Measurements from ENCODE around the gene FNBP1. TPM values are rescaled to one million over a fixed set of nuclear protein-coding genes. Genes with fewer than 3 reads are reported as not detected.

FNBP1 gene
- total RNA-seq, 1 experiment from 2014 or later, result 16.8 TPM

DNA sequence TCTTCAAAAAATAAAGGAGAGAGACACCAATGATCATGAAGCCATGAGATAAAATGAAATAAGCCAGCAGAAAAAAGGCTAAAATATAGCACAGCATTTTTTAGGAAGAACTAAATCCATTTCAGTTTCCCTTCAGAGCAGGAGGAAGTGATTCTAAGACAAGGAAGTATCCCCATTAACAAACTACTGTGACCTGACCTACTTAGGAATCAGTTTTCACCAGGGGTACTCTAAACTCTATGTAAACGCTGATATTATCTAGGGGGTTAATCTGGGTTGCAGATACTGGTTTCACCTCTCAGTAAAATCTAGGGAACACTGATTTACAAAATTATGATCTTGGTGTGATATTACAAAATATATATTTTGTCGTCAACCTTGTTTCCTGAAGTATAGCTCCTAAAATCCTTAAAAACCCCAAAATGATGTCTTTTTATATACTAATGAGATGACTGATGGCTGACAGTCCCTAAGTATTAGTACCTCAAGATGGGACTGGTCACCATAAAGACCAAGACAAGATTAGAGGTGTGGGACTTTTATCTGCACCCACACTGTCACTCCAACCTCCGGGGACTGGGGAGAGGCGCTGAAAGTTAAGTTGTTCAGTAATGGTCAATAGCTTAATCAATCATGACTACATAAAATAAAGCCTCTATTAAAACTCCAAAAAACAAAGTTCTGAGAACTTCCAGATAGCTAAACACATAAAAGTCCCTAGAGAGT lies 2.9 kb upstream of the FNBP1 start:
- DNase-seq (ENCODE audit: low read depth), result no peak

DNA sequence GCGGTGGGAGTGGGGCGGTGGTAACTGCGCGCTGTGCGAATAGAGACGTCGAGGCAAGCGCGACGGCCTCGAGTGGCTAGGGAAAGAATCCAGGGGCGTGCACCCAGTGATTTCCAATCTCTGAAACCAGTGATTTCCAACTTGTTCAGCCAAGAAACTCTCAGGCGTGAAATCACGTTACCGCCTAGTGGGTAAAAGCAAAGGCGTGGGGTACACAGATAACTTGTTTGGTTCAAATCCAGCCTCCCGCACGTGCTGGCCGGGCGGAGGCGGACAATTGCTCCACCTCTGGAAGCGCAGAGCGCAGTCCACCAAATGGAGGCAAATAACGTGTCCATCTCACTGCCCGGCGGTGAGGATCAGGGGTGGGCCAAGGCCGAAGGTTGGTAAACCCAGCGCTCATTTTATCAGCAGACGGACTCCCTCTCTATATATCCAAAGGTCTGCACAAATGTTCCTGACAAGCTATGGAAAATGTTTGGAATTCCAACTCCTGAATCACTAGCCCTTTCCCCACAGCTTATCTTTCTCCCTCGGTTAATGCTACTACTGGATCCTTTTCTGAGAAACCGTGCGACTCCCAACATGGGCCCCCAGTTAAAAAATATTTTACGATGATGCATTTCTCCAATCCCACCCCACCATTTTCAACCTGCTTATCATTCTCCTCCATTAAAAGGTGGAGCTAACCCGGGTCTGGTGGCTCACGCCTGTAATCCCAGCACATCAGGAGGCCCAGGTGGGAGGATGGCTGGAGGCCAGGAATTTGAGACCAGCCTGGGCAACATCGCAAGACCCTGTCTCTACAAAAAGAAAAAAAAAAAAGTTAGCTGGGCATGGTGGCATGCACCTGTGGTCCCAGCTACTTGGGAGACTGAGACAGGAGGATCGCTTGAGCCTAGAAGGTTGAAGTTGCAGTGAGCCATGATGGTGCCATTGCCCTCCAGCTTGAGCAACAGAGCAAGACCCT lies 950 bp upstream of the FNBP1 start:
- DNase-seq (ENCODE audit: low read depth), result no peak

DNA sequence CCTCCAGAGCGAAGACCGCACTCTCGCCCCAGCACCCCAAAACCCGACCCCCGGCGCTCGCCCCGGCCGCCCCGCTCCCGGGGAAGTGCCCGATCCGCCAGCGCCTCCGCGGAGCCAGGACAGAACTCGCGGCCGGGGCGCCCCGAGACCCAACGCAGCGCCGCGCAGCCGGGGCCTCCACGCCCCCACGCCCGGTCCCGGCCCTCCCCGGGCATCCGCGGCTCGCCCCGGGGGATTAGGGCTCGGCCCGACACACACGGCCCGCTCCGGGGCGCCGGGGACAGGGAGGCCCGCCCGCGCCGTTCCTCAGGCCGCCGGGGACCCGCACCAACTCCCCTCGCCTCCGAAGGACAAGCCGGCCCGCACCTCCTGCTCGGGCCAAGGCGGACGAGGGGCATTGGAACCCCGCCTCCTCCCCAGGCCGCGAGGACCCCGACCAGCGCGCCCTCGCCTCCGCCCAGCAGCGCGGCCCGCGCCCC lies 544 bp downstream of the FNBP1 start:
- DNase-seq (ENCODE audit: low read depth), result no peak

DNA sequence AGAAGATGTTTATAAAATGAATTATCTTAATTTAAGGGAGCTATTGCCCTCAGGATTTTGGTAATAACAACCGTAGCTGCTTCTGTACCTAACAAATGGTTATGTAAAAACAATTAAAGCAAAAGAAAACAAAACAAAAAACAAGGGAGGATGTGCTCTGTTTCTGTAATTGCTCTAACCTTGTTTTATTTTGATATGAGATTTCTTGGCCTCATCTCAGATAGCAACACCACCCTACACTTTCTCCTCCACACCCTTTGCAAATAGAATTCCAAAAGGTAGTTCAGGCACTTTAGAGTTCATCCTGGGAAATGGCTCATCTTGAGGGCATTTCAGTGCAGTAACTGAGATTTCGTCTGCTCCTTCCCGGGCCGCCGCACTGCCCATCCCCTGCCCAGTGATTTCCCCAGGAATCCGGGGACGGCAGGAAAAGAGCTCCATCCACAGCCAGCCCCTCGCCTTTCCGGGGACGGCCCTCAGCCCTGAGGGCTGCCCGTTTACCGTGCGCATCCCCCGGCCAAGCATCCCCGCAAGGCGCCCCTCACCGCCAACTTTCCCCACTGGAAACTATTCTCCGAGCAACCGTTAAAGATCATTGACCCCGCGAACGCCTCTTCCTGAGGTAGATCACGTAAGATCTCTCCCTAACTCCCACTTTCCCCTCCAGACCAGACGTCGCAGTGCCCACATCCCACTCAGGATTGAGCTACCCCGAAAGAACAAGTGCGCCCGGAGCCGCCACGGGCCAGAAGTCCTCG lies 1.2 kb downstream of the FNBP1 start:
- peak; percentile 32 for DNase-seq (ENCODE audit: low read depth)

DNA sequence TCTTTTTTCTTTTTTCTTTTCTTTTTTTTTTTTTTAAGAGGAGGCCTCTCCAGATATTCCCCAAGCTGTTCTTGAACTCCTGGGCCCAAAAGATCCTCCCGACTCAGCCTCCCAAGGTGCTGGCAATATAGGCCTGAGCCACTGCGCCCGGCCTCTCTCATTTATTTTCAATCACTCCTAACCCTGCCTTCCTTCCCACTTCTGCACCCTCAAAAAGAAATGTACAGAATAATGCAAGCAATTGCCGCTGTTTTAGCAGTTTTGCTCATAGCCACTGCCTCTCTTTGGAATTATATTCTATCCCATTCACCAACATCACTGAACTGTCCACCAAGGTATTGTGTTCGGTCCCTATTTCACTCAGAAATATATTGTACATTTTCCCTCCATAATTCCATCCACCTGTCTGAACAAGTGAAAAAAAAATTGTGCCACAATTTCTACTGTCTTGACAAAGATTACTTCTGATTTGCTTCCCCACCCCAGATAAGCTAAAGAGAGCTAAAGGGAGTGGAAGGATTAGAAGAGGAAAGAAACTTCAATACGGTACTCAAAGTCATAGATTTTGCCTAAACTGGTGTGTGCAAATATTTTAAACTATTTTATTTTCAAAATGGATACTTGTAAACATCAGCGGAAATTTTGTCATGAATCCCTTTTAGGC lies 1.9 kb downstream of the FNBP1 start:
- no peak for DNase-seq (ENCODE audit: low read depth)

DNA sequence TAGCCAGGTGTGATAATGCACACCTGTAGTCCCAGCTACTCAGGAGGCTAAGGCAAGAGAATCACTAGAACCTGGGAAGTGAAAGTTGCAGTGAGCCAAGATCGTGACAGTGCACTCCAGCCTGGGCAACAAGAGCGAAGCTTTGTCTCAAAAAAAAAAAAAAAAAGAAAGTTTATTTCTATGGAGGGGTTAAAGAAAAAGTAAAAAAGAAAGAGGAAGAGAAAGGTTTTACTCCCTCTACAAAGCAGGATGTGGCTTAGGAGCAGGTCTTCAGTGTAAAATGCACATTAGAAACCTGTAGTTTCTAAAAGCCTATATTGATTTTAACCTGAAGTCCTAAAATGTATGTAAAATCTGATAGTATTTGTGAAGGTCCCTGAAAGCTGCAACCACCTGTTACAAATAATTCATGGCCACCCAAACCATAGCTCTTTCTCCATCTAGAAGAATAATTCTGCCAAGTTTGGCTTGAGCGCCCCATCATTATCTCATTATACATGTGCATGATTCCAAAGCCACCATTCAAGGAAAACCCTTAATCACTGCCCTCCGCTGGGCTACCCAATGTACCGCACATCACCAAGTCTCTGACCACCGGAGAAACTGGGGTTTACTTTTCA lies 3.4 kb downstream of the FNBP1 start:
- peak; percentile 36 for DNase-seq (ENCODE audit: low read depth)

DNA sequence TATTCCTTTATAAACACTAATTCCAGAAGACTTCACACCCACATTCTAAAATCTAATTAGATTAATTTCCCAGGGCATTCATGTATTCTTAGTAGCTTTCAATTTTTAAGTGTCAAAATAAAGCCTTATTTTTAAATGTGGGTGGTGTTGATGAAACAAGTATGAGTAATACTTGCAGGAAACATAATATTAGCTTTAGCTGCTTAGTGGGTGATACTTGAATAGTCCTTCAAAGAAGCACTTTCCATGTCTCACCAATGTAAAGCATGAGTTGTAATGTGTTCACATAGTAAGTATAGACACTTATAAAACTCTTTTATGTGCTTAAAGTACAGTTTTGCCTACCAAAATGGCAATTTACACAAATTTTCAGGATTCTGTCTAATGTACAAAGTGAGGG lies 6.9 kb downstream of the FNBP1 start:
- peak; percentile 49 for DNase-seq (ENCODE audit: low read depth)

DNA sequence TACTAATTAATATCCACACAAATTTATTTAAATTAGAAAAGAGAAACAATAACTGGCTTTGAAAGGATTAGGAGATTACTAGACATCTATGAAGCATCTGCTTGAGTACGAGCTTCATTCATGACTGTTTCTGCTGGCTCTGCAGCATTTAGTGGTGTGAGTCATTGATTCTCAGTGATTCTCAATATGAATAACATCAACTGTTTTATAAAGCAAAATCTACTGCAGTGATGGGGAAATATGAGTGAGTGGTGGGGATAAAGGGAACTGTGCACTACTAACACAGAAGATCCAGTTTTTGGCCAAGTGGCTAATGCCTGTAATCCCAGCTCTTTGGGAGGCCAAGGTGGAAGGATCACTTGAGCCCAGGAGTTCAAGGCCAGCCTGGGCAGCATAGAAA lies 8.4 kb downstream of the FNBP1 start:
- peak; percentile 77 for DNase-seq (ENCODE audit: low read depth)

DNA sequence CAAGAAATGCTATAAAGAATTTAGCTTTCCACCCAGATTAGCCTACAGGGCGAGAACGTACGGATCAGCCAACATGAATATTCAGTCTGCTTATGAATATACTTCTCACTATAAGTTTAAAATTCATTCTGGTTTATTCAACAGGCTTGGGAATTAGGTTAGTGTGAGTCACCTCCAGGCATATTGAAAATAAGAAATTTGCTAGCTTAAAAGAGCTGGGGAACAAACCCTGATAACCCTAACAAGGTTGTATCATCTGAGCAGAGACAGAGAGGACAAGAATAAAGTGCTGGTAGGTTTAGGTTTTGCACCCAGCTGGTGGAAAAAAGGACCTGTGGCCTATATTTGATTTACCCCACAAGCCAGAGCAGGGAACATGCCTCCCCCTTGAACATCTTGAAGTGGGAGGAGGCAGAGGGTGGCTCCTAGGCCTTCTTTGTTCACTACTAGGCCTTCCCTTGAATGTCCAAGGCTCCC lies 12.3 kb downstream of the FNBP1 start:
- no peak for DNase-seq (ENCODE audit: low read depth)

DNA sequence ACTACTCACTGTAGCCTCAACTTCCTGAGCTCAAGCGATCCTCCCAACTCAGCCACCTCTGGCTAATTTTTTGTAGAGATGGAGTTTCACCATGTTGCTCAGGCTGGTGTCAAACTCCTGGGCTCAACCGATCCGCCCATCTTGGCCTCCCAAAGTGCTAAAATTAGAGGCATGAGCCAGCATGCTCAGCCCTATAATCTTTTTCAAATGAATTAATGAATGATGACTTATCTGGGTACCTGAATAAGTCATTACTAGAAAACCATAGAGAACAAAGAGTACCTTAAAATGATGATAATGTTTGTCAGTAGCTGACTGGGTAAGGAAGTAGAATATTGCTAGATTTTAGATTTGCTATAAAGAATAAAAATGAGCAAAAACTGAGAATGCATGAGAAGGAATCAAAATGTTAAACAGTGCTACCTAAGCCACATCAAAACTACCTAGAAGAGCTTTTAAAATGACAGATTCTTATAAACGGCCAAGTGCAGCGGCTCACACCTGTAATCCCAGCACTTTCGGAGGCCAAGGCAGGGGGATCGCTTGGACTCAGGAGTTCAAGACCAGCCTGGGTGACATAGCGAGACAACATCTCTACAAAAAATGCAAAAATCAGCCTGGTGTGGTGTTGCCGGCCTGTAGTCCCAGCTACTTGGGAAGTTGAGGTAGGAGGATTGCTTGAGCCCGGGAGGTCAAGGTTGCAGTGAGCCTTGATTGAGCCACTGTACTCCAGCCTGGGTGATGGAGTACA lies 13.6 kb downstream of the FNBP1 start:
- DNase-seq (ENCODE audit: low read depth), result no peak

DNA sequence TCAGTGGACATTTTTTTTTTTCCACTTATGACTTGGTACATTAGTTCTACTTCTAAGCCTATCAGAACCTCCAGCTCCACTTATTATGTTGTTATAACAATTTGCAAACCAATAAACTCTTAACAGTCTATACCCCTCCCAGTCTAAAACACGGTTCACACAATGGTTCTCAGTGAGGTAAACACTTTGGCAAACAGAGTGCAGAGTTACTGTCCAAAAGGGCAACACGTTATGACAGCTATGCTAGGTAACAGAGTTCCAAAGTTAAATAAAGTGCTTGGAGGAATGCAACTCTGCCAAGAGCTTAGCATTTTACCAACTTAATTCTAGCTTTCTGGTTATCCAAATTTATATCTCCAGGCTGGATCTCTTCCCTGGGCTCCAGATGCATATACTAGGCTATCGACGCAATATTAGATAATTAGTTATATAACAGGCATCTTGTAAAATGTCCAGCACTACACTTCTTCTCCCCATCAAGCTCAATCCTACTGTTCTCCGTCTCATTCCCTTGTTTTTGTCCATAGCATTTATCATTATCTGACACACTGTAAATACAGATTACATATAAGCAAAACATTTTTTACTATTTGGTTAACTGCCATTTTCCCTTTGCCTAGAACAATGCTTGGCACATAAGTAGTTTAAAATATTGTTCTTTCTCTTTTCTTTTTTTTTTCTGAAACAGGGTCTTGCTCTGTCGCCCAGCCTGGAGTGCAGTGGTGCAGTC lies 14.3 kb downstream of the FNBP1 start:
- no peak for DNase-seq (ENCODE audit: low read depth)

DNA sequence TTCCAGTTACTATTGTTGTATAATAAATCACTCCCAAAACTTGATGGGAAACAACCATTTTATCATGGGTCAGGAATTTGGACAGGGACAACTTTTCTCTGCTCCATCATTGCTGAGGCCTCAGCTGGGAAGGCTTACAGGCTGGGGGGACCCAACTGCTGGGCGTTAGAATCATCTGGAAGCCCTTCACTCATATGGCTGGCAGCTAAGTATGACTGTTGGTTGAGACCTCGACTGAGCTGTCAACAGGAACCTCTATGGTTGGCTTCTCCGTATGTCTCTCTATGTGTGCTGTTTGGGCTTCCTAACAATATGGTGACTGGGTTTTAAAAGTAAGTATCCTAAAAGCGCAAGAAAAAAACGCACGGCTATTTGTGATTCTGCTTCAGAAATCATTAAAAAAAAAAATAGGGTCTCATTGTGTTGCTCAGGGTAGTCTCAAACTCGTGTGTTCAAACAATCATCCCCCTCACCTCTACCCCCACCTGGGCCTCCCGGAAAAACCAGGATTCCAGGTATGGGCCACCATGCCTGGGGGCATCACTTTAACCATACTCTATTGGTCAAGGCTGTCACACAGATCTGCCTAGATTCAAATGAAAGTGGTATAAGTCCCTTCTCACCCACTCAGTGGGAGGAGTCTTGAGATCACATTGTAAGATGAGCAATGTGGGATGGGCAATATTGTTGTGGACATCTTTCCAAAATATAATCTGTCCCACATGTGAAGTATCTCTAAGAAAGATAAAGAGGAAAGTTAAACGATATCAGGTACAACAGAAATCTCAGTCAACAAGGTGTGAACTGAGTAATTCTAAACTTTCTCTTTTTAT lies 15.2 kb downstream of the FNBP1 start:
- DNase-seq (ENCODE audit: low read depth), result no peak

DNA sequence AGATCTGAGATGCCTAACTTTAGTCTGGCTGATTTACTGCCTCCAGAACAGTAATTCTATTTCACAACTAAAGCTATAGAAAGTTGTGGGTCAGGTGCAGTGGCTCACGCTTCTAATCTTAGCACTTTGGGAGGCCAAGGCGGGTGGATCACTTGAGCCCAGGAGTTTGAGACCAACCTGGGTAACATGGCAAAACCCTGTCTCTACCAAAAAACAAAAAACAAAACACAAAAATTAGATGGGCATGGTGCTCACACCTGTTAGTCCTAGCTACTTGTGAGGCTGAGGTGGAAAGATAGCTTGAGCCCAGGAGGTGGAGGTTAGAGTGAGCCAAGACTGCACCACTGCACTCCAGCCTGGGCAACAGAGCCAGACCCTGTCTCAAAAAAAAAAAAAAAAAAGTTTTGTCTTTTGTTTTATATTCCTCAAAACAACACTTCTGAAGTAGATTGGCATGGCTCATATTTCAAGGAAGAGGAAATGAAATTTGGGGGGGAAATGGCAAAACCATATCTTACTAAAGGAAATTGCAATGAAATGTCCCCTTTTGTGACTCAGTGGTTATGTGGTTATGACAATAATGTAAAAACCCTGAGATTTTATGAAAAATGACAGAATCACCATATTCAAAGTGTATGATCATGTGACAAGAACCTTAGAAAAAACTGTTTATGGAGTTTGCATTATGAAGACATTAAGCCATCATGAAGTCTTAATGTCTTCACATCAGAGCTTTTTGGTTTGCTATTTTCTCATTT lies 16.2 kb downstream of the FNBP1 start:
- DNase-seq (ENCODE audit: low read depth), result no peak

DNA sequence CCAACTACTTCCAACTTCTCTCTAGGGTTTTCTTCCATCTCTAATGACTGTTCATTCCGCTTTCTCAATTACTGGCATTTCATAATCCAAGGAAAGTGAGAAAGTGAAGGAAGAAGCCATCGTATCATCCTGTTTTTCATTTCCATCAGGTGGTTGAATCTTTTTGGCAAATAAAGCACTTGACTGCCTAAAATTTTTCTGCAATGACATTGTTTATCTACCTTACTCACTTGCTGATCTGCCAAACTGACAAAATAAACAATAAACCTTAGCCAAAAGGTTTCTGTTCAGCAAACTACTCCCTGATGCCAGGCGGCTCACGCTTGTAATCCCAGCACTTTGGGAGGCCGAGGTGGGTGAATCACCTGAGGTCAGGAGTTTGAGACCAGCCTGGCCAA lies 18.4 kb downstream of the FNBP1 start:
- DNase-seq (ENCODE audit: low read depth), result no peak

DNA sequence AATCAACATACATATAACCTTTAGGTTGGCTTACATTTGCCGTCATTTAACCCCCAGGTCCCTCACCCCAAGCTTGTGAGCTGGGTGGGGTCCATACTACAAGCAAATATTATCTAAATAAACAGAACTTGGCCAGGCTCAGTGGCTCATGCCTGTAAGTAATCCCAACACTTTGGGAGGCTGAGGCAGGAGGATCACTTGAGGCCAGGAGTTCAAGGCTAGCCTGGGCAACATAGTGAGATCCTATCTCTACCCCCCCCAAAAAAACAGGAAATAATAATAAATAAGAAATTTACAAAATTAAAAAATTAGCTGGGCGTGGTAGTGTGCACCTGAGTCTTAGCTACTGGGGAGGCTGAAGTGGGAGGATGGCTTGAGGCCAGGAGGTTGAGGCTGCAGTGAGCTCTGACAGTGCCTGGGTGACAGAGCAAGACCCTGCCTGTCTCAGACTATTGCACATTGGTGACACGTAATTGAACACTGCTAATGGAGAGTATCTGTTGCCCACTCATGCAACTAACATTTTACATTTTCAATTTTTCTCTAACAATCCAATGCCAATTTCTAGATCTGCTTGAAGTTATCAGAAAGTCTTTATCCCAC lies 18.9 kb downstream of the FNBP1 start:
- DNase-seq (ENCODE audit: low read depth), result no peak

DNA sequence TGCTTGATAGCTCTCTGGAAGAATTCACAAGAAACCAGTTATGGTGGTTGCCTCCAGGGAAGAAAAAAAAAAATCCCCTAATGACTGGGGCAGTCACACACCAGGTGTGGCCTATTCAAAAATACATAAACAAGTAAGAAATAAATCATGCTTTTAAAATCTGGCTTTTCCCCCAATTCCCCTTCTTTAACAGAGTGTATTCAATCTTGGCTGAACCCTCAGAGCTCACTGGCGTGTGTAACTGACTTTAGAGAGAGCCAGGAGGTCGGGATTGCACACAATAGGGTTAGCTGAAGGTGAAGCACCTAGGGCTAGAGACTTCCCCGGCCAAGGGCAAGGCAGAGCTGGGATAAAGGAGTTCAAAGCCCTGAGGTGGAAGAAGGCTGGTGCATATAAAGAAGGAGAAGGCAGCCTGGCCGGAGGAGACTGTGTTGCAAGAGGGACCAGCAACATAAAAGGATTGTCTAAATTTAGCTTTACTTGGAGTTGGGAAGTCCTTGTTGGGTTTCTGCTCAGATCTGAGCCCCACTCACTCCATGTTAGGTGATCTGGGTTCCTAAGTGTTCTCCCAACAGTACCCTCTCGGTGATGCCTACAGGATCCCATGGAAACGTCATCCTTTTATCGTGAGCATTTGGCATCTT lies 19.7 kb downstream of the FNBP1 start:
- no peak for DNase-seq (ENCODE audit: low read depth)

All from LHCN-M2 (cell line).